CD4-positive, alpha-beta T cell (primary cell): ENCODE data around the gene C9. TPM values are rescaled to one million over a fixed set of nuclear protein-coding genes. Genes with fewer than 3 reads are reported as not detected.

Experiments used
- ATAC-seq: fragments of 200-7000 bp; cut with Tn5 transposase; one replicate; pipeline ENCODE4 v1.10.0; 2022; ENCODE audit warnings: mild to moderate bottlenecking; ENCODE audit not compliant: poor library complexity
- CTCF ChIA-PET: fragments of 350-600 bp; sonication (Branson Sonifier 250); formaldehyde crosslinking; loops from one replicate; lab custom pipeline; 2021; ENCODE audit warnings: antibody characterized with exemption, inconsistent platforms; lab: Charles Lee
- POLR2A ChIA-PET: fragments of 350-600 bp; sonication (Branson Sonifier 250); formaldehyde crosslinking; loops from one replicate; lab custom pipeline; 2021; ENCODE audit warnings: antibody characterized with exemption, inconsistent platforms; lab: Charles Lee
- DNase-seq, 14 experiments: peaks; one replicate each; pipeline ENCODE4 v3.0.0-alpha.2; 2013 to 2020; ENCODE audit warnings: mixed read lengths in 2 of 14
- H3K27ac ChIP-seq, 2 donors: one replicate each; pipeline versions ENCODE4 v1.5.1 to v1.7.0; 2013; ENCODE audit warnings: low read length in 2 of 2, low read depth in 1 of 2, mild to moderate bottlenecking in 1 of 2
- H3K27me3 ChIP-seq, 2 experiments: 1 replicate in 1 of 2; 2 replicates in 1 of 2; pipeline versions ENCODE4 v1.6.1 to v1.7.0; 2013; ENCODE audit warnings: low read length in 2 of 2, control low read depth in 1 of 2, mild to moderate bottlenecking in 1 of 2, moderate library complexity in 1 of 2; ENCODE audit not compliant: insufficient read depth in 2 of 2, control insufficient read depth in 1 of 2
- H3K36me3 ChIP-seq: one replicate; pipeline ENCODE4 v1.6.1; 2013; ENCODE audit warnings: low read length, control low read depth; ENCODE audit not compliant: insufficient read depth
- H3K4me1 ChIP-seq: one replicate; pipeline ENCODE4 v1.6.1; 2013; ENCODE audit warnings: low read length, control low read depth; ENCODE audit not compliant: insufficient read depth
- H3K4me3 ChIP-seq: one replicate; pipeline ENCODE4 v1.5.1; 2013; ENCODE audit warnings: mild to moderate bottlenecking, low read length, moderate library complexity
- H3K9me3 ChIP-seq, 2 experiments: 1 replicate in 1 of 2; 2 replicates in 1 of 2; pipeline versions ENCODE4 v1.6.1 to v1.7.0; 2013; ENCODE audit warnings: low read length in 2 of 2, mild to moderate bottlenecking in 2 of 2, control low read depth in 1 of 2, moderate library complexity in 1 of 2; ENCODE audit not compliant: control insufficient read depth in 1 of 2, insufficient read depth in 1 of 2
- H3K27ac Mint-ChIP-seq: one replicate; pipeline ENCODE4 v1.8.0; 2020; ENCODE audit warnings: mixed read lengths
- H3K27me3 Mint-ChIP-seq: one replicate; pipeline ENCODE4 v1.8.0; 2021; ENCODE audit warnings: mixed read lengths
- H3K36me3 Mint-ChIP-seq: one replicate; pipeline ENCODE4 v1.8.0; 2021; ENCODE audit warnings: low read depth, mixed read lengths
- H3K4me1 Mint-ChIP-seq: one replicate; pipeline ENCODE4 v1.8.0; 2021; ENCODE audit warnings: low read depth, mixed read lengths
- H3K4me3 Mint-ChIP-seq: one replicate; pipeline ENCODE4 v1.8.0; 2020; ENCODE audit warnings: mild to moderate bottlenecking, mixed read lengths
- H3K9me3 Mint-ChIP-seq: one replicate; pipeline ENCODE4 v1.8.0; 2020; ENCODE audit warnings: mixed read lengths
- intact Hi-C, 2 experiments: fragments of 100-400 bp; cut with DNase I in 1 of 2; cut with micrococcal nuclease in 1 of 2; formaldehyde crosslinking; loops; one replicate each; pipeline versions ENCODE4 v1.15.1 to v1.9.0; 2023 to 2025; cut with DNase I, micrococcal nuclease
- total RNA-seq, 174 experiments: library from RNA in 2 of 174; stranded (reverse) in 2 of 174; gene quantifications; one replicate each; pipeline ENCODE4 v1.2.3 and lab custom pipeline; 2021 to 2026
- TF ChIP-seq, protein P1 (sequence below): fragments of 200-600 bp; IDR thresholded peaks from one replicate; pipeline ENCODE4 v1.8.0; 2022; ENCODE audit warnings: antibody characterized with exemption, mild to moderate bottlenecking

The C9 gene
- total RNA-seq, 2 experiments from 2014 or later = not detected

DNA sequence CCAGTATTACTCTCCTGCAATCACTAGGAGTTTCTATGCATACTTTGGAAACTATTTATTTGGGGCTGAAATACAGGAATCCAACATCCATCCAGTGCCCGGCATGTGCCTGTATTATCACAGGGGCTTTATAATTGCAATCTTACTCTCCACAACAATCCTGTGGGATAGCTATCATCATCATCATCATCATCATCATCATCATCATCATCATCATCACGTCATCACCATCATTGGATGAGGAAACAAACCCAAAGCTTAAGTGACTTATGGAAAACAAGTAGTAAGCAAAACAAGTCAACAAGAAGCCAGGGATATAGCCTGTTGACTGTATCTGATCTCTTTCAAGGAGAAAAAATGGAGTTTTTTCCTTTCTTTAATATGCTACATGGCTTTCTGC, 97.1 kb downstream of the C9 start:
- H3K4me1 Mint-ChIP-seq = peaks cover 14% of the 10 kb centered on the region
- Histone ChIP-seq H3K27ac (no peak overlapping the region), H3K36me3 (no peaks in the 10 kb centered on the region), H3K4me3 (no peak overlapping the region), H3K4me1 (peaks cover 19% of the 10 kb centered on the region), H3K27me3 (no peaks in the 10 kb centered on the region), H3K9me3 (no peaks in the 10 kb centered on the region)
- H3K27me3 Mint-ChIP-seq = no peaks in the 10 kb centered on the region
- H3K27ac Mint-ChIP-seq = no peak overlapping the region
- H3K9me3 Mint-ChIP-seq = no peaks in the 10 kb centered on the region
- TF ChIP-seq, protein P1, sequence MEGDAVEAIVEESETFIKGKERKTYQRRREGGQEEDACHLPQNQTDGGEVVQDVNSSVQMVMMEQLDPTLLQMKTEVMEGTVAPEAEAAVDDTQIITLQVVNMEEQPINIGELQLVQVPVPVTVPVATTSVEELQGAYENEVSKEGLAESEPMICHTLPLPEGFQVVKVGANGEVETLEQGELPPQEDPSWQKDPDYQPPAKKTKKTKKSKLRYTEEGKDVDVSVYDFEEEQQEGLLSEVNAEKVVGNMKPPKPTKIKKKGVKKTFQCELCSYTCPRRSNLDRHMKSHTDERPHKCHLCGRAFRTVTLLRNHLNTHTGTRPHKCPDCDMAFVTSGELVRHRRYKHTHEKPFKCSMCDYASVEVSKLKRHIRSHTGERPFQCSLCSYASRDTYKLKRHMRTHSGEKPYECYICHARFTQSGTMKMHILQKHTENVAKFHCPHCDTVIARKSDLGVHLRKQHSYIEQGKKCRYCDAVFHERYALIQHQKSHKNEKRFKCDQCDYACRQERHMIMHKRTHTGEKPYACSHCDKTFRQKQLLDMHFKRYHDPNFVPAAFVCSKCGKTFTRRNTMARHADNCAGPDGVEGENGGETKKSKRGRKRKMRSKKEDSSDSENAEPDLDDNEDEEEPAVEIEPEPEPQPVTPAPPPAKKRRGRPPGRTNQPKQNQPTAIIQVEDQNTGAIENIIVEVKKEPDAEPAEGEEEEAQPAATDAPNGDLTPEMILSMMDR = no peak
- ATAC-seq (no peak), DNase-seq (no peak)
- H3K4me3 Mint-ChIP-seq = no peak overlapping the region
- ChIA-PET CTCF (no interaction called here), POLR2A (interaction anchor here (0.8 kb wide), 1 partner anchor 62 kb away, joined by 3 read pairs; no protein-coding TSS in a partner anchor)
- intact Hi-C loops = no loop called here
- no peaks in the 10 kb centered on the region for H3K36me3 Mint-ChIP-seq

DNA sequence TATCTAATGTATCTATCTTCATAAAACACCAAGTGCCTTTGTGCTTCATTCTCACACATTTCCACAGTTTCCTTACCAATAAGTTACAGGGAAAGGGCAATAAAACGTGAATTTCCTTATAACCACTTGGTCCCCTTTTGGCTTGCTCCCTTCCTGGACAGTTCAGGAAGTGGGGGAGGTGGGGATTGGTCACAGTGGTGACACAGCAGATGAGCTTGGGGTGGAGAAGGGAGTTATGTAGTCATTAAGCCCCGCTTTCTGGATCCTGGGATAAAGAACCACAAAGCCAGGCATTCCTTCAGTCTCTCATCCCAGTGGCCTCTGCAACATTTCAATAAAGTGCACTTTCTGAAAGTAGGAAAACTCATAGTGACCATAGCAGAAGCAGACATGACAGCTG, 97.9 kb downstream of the C9 start:
- no peak for DNase-seq
- ChIA-PET POLR2A (interaction anchor here (0.7 to 1.2 kb wide), 2 partner anchors 8 to 18 kb away, joined by 3 read pairs; no protein-coding TSS in a partner anchor), CTCF (interaction anchor here (0.9 to 1.6 kb wide), 3 partner anchors 24 to 49 kb away, joined by 3 to 8 read pairs (median 3); no protein-coding TSS in a partner anchor)
- Histone ChIP-seq H3K27me3 (no peaks in the 10 kb centered on the region), H3K27ac (no peak overlapping the region), H3K9me3 (no peaks in the 10 kb centered on the region), H3K36me3 (no peaks in the 10 kb centered on the region), H3K4me1 (peaks cover 14% of the 10 kb centered on the region), H3K4me3 (no peak overlapping the region)
- no peaks in the 10 kb centered on the region for H3K36me3 Mint-ChIP-seq
- ATAC-seq = no peak
- TF ChIP-seq, protein P1 = no peak
- peaks cover 7% of the 10 kb centered on the region for H3K4me1 Mint-ChIP-seq
- H3K4me3 Mint-ChIP-seq = no peak overlapping the region
- no peaks in the 10 kb centered on the region for H3K9me3 Mint-ChIP-seq
- H3K27ac Mint-ChIP-seq = no peak overlapping the region
- intact Hi-C loops = no loop called here
- no peaks in the 10 kb centered on the region for H3K27me3 Mint-ChIP-seq

DNA sequence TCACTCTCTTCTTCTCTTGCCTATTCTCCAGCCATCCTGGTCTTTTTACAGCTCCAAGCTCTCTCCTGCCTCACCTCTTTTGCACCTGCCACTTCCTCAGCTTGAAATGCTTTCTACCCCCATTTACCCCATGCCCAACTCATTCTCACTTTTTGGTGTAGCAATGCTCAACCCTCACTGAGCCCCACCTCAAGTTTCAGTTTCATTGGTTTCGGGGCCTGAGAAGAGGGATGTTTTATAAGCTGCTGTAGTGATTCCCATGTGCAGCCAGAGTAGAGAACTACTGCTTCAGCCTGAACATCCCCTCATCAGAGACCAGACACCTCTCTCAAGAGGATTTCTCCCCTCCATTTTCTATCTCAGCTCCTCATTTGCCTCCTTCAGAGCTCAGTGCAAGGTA, 99.8 kb downstream of the C9 start:
- DNase-seq (peak in 1 of 14 experiments; percentile 33), ATAC-seq (no peak)
- POLR2A ChIA-PET = interaction anchor here (0.7 to 1.5 kb wide), 4 partner anchors 9 to 60 kb away, joined by 3 to 4 read pairs (median 3); no protein-coding TSS in a partner anchor
- CTCF ChIA-PET = interaction anchor here (1.3 kb wide), 1 partner anchor 47 kb away, joined by 4 read pairs; no protein-coding TSS in a partner anchor
- no peak overlapping the region for H3K4me3 ChIP-seq
- intact Hi-C loops = no loop called here
- TF ChIP-seq, protein P1 = no peak
- Mint-ChIP-seq H3K4me3 (no peak overlapping the region), H3K27ac (no peak overlapping the region), H3K27me3 (no peaks in the 10 kb centered on the region), H3K36me3 (no peaks in the 10 kb centered on the region), H3K9me3 (no peaks in the 10 kb centered on the region), H3K4me1 (peaks cover 6% of the 10 kb centered on the region)
- H3K9me3 ChIP-seq = no peaks in the 10 kb centered on the region
- no peak overlapping the region for H3K27ac ChIP-seq
- peaks cover 8% of the 10 kb centered on the region for H3K4me1 ChIP-seq
- no peaks in the 10 kb centered on the region for H3K27me3 ChIP-seq
- H3K36me3 ChIP-seq = no peaks in the 10 kb centered on the region
